Rectal smooth muscle tissue (tissue), 1 donor: ENCODE measurements around the gene MCC.

Experiments
- H3K27ac ChIP-seq: one replicate; pipeline ENCODE4 v1.7.0; 2013; ENCODE audit warnings: low read depth, low read length, inconsistent platforms
- H3K27me3 ChIP-seq: one replicate; pipeline ENCODE4 v1.7.0; 2013; ENCODE audit warnings: low read length; ENCODE audit not compliant: control insufficient read depth, insufficient read depth
- H3K36me3 ChIP-seq: one replicate; pipeline ENCODE4 v1.7.0; 2013; ENCODE audit warnings: low read length; ENCODE audit not compliant: control insufficient read depth, insufficient read depth
- H3K4me1 ChIP-seq: one replicate; pipeline ENCODE4 v1.7.0; 2013; ENCODE audit warnings: low read length; ENCODE audit not compliant: control insufficient read depth, insufficient read depth
- H3K4me3 ChIP-seq: one replicate; pipeline ENCODE4 v1.7.0; 2013; ENCODE audit warnings: low read length
- H3K9ac ChIP-seq: one replicate; pipeline ENCODE4 v1.7.0; 2013; ENCODE audit warnings: low read length

Gene MCC

DNA sequence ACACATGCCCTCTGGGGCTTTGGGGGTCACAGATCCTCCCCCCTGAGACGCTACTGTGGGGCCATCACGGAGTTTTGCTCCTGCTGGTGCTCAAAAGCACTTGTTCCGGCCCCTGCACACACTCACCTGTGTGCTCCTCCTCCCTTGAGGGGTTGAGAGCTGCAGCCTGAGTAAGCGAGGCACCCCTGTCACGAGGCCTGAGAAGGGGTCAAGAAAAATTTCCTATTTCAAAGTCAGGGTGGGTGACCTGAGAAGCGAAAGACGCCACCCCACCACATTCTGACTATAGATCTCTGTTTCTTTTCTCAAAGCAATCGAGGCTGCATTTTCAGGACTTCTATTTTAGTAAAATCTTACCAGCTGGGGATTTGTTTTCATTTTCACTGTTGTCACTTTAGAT is 373.2 kb downstream of the MCC start:
- H3K9ac ChIP-seq, result no peak overlapping the region
- no peak overlapping the region for H3K4me3 ChIP-seq
- H3K27ac ChIP-seq, result no peak overlapping the region
- no peaks in the 10 kb centered on the region for H3K36me3 ChIP-seq
- peaks cover 5% of the 10 kb centered on the region for H3K4me1 ChIP-seq
- no peaks in the 10 kb centered on the region for H3K27me3 ChIP-seq

DNA sequence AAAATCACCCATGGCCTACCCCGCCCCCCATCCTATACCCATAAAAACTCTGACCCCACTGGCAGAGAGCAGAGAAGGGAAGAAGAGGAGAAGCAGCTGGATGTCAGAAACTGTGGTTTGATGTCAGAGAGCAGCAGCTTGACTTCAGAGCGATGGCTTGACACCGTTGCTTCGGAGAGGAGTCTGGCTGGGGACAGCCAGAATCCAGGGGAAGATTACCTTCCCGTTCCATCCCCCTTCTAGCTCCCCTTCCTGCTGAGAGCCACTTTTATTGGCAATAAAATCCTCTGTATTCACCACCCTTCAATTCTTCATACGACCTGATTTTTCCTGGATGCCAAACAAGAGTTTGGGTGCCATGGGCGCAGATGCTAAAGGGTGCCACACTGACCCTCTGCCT is 373.7 kb downstream of the MCC start:
- H3K27ac ChIP-seq, result no peak overlapping the region
- no peaks in the 10 kb centered on the region for H3K27me3 ChIP-seq
- no peak overlapping the region for H3K4me3 ChIP-seq
- peaks cover 5% of the 10 kb centered on the region for H3K4me1 ChIP-seq
- H3K36me3 ChIP-seq, result no peaks in the 10 kb centered on the region
- H3K9ac ChIP-seq, result no peak overlapping the region

DNA sequence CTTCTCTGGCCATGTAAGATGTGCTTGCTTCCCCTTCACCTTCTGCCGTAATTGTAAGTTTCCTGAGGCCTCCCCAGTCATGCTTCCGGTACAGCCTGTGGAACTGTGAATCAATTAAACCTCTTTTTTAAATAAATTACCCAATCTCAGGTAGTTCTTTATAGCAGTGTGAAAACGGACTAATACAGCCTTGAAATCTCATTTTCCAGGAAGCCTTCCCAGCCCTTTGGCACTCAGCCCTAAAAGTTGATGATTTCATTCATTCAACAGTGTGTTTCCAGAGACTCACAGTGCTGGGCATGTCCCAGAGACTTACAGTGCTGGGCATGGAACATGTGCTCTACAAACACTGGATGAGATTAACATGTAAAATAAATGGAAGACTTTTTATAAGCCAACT is 375.8 kb downstream of the MCC start:
- Histone ChIP-seq H3K27ac (no peak overlapping the region), H3K4me1 (no peaks in the 10 kb centered on the region), H3K9ac (no peak overlapping the region), H3K27me3 (no peaks in the 10 kb centered on the region), H3K36me3 (no peaks in the 10 kb centered on the region), H3K4me3 (no peak overlapping the region)

DNA sequence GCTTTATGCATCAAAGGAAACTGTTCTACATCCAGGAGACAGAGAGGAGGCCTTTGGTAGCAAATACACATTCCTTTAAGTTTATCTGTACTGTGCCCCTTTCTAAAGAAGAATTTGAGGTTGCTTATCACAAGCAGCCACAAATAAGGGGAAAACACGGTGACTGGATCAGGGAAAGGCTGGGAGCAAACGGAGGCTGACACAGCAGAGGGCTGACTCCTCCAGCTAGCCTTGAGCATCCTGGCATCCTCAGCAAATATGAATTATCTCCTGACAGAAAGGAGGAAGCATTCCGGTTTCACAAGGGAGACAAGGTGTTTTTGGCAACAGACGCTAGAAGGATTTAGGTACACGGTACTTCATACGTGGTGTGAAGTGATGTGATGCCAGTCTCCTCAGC is 378.1 kb downstream of the MCC start:
- Histone ChIP-seq H3K4me3 (no peak overlapping the region), H3K9ac (no peak overlapping the region), H3K27me3 (no peaks in the 10 kb centered on the region), H3K27ac (no peak overlapping the region), H3K4me1 (no peaks in the 10 kb centered on the region), H3K36me3 (no peaks in the 10 kb centered on the region)

DNA sequence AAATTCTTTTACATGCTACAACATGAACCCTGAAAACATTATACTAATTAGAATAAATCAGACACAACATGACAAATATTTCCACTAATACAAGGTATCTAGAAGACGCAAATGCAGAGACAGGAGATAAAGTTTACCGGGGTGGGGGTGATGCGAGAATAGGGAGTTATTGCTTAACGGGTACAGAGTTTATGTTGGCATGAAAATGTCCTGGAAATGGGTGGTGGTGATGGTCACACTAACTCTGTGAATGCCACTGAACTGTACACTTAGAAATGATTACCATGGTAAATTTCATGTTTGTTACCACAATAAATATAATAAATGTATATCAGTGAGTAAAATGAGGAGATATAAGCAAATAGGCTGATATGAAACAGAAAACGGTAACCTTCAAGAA is 378.9 kb downstream of the MCC start:
- H3K27ac ChIP-seq, result no peak overlapping the region
- H3K9ac ChIP-seq, result no peak overlapping the region
- H3K4me3 ChIP-seq, result no peak overlapping the region
- H3K4me1 ChIP-seq, result no peaks in the 10 kb centered on the region
- H3K27me3 ChIP-seq, result no peaks in the 10 kb centered on the region
- H3K36me3 ChIP-seq, result no peaks in the 10 kb centered on the region

DNA sequence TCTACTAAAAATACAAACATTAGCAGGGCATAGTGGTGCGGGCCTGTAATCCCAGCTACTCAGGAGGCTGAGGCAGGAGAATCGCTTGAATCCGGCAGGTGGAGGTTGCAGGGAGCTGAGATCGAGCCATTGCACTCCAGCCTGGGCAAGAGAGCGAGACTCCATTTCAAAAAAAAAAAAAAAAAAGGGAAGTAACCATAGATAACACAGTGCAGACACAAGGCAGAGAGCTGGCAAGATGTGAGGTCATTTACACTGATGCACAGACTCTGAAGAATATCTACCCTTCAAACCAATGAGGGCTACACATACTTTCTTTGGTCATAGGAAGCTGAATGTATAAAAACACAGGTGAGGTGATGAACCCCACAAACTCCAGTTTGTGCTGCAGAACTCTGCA is 379.8 kb downstream of the MCC start:
- H3K9ac ChIP-seq, result no peak overlapping the region
- H3K27me3 ChIP-seq, result no peaks in the 10 kb centered on the region
- H3K36me3 ChIP-seq, result no peaks in the 10 kb centered on the region
- no peaks in the 10 kb centered on the region for H3K4me1 ChIP-seq
- no peak overlapping the region for H3K27ac ChIP-seq
- H3K4me3 ChIP-seq, result no peak overlapping the region

DNA sequence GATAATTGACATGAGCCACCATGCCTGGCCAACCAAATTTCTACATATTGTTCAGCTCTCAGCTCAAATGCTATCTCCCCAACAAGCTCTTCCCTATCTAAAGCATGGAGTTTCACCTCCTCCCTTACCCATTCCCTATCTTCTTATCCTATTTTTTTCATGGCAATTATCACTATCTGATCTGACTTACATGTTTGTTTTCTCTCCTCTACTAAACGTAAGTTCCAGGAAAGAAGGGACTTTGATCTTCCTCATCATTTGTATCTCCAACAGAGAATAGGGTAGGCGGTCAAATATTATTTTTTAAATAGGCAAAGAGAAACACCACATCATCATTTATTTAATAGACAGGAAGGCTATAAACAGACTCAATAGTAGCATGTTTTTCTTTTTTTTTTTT is 381.4 kb downstream of the MCC start:
- Histone ChIP-seq H3K4me3 (no peak overlapping the region), H3K4me1 (no peaks in the 10 kb centered on the region), H3K27me3 (no peaks in the 10 kb centered on the region), H3K36me3 (no peaks in the 10 kb centered on the region), H3K9ac (no peak overlapping the region), H3K27ac (no peak overlapping the region)

DNA sequence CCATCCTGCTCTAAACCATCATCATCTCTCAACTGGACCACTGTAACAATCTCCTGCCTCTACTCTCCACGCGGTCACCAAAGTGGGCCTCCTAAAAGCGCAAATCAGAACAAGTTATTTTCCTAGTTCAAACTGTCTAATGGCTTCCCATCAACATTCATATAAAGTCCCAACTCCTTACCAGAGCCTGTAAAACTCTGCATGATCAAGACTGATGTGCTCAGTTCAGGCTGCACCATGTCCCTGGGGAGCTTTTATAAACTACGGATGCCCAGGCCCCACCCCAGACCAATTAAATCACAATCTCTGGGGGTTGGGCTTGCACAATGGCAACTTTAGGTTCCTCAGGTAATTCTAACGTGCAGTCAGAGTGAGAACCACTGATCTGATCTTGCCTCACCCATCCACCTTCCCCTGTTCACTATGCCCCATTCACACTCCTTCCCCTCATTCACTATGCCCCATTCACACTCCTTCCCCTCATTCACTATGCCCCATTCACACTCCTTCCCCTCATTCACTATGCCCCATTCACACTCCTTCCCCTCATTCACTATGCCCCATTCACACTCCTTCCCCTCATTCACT is 382.5 kb downstream of the MCC start:
- no peak overlapping the region for H3K27ac ChIP-seq
- H3K36me3 ChIP-seq, result no peaks in the 10 kb centered on the region
- H3K4me1 ChIP-seq, result no peaks in the 10 kb centered on the region
- H3K4me3 ChIP-seq, result no peak overlapping the region
- H3K9ac ChIP-seq, result no peak overlapping the region
- no peaks in the 10 kb centered on the region for H3K27me3 ChIP-seq

DNA sequence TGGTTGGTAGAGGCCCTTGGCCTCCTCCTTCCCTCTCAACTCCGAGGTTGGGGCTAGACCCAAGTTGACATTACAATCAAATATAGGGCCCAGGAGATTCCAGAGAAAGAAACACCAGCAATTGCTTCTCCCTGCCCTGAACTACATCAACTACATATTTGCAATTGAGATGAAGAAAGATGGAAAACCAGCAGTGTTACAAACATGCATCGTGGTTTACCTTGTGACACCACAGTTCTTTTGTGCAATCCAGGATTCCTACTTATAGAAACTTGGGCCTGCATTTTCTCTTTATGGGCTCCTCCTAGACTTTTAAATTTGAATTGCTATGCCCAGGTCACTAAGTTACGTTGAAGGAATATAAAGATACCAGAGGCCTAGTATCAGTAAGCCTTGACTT is 384.9 kb downstream of the MCC start:
- no peaks in the 10 kb centered on the region for H3K4me1 ChIP-seq
- no peak overlapping the region for H3K9ac ChIP-seq
- no peak overlapping the region for H3K4me3 ChIP-seq
- H3K27me3 ChIP-seq, result no peaks in the 10 kb centered on the region
- no peaks in the 10 kb centered on the region for H3K36me3 ChIP-seq
- no peak overlapping the region for H3K27ac ChIP-seq

DNA sequence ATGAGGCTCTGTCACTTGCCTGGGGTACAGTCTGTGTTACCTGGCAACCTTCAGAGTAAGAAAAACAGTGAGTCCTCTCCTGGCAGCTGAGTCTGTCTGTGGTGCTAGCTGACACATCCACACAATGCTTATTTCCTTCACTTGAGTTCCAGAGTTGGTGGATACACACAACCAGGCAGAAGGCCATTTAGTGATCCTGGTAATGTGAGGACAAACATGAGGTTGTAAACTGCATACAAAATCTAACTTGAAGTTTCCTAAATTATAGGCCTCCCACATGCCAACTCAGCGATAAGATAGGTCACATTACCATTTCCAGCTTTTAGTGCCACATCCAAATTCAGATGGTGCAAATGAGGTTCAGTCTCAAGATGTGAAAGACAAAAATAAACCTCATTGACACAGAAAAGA is 386.1 kb downstream of the MCC start:
- no peak overlapping the region for H3K27ac ChIP-seq
- no peak overlapping the region for H3K9ac ChIP-seq

DNA sequence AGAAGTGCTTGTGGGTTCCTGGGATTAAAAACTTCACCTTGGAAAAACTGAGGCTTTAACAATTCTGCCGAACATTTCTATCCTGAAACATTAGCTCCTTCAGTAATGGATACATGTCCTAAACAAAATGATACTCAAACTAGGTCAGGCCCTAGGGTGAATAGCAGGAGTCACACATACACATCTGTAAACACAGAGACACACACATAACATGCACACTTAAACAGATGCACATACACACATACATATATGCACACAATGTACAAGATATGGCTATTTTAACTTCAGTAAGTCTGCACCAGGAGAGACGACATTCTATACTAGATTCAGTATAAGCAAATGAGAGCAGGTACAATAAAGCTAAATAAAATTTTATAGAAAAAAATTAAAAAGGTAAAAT is 387.3 kb downstream of the MCC start:
- Histone ChIP-seq H3K36me3 (no peaks in the 10 kb centered on the region), H3K4me1 (no peaks in the 10 kb centered on the region), H3K27me3 (no peaks in the 10 kb centered on the region), H3K4me3 (no peak overlapping the region), H3K27ac (no peak overlapping the region), H3K9ac (no peak overlapping the region)

More for the DNA sequence above, 386.1 kb downstream of the MCC start:
- no peaks in the 10 kb centered on the region for H3K4me1 ChIP-seq
- H3K36me3 ChIP-seq, result no peaks in the 10 kb centered on the region
- H3K4me3 ChIP-seq, result no peak overlapping the region
- no peaks in the 10 kb centered on the region for H3K27me3 ChIP-seq

DNA sequence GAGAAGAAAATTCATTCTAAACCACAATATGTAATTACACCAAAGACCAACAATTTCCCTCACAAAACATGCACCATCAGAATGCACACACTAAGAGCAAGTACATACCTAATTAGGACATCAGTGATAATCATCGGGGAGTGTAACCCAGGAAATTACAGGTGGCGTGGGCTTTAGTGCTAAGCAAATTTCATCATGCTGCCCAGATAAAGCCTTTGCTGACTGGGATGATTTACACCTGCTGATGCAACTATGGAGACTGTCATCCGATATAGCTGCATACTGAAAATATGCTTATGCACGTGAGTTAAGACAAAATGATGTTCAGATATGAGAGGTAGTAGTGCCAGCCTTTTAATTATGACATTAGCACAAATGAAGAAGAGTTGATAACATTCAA is 388.4 kb downstream of the MCC start:
- no peak overlapping the region for H3K27ac ChIP-seq
- H3K36me3 ChIP-seq, result no peaks in the 10 kb centered on the region
- H3K4me3 ChIP-seq, result no peak overlapping the region
- H3K4me1 ChIP-seq, result no peaks in the 10 kb centered on the region
- no peak overlapping the region for H3K9ac ChIP-seq
- H3K27me3 ChIP-seq, result no peaks in the 10 kb centered on the region

DNA sequence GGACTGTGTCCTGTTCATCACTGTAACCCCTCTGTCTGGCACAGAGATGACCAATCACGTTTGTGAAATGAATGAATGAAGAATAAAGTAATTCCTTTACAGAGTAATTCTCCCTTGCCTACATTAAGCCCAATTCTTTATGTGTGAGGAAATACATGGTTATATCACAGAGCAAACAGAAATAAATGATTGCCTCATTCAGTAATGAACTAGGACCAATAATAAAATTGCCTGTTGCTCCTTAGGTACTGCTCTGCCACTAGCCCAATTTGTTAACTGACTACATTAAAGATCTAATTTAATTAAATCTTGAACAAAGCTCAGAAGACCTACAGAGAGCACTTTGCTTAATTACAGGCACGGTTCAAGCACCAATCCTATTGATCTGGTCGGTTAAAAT is 389.9 kb downstream of the MCC start:
- Histone ChIP-seq H3K36me3 (no peaks in the 10 kb centered on the region), H3K9ac (no peak overlapping the region), H3K27ac (no peak overlapping the region), H3K27me3 (no peaks in the 10 kb centered on the region), H3K4me1 (no peaks in the 10 kb centered on the region), H3K4me3 (no peak overlapping the region)
